HCT116 (cell line): Measurements from ENCODE around the gene PIGBOS1.

Source experiments
- ELF1 ChIP-seq: IDR thresholded peaks from 2 replicates; pipeline ENCODE4 v1.6.1; 2012; ENCODE audit warnings: low read depth, borderline replicate concordance
- EZH2 ChIP-seq: fragments of 200-600 bp; sonication (generic); IDR thresholded peaks from 2 replicates; pipeline ENCODE4 v1.6.1; 2017; ENCODE audit warnings: antibody characterized with exemption, mixed run types
- POLR2AphosphoS5 ChIP-seq: IDR thresholded peaks from 2 replicates; pipeline ENCODE4 v1.6.1; 2011; ENCODE audit warnings: mild to moderate bottlenecking, low read depth, low read length, moderate library complexity
- RAD21 ChIP-seq: IDR thresholded peaks from 2 replicates; pipeline ENCODE4 v1.6.1; 2012; ENCODE audit warnings: low read depth, mild to moderate bottlenecking
- TF ChIP-seq, protein P1 (sequence below): IDR thresholded peaks from 2 replicates; pipeline ENCODE4 v1.6.1; 2012; ENCODE audit warnings: low read depth
- TF ChIP-seq, protein P2 (sequence below), 3 experiments: fragments of 200-600 bp in 1 of 3; sonication (generic) in 1 of 3; IDR thresholded peaks in 2 of 3; conservative IDR thresholded peaks in 1 of 3; 2 replicates each; pipeline ENCODE4 v1.5.1; 2012 to 2017; ENCODE audit warnings: low read depth in 2 of 3, low read length in 2 of 3, antibody characterized with exemption in 1 of 3, borderline replicate concordance in 1 of 3, control low read depth in 1 of 3, mild to moderate bottlenecking in 1 of 3, mixed read lengths in 1 of 3, mixed run types in 1 of 3, moderate library complexity in 1 of 3; ENCODE audit not compliant: insufficient read depth in 1 of 3

DNA sequence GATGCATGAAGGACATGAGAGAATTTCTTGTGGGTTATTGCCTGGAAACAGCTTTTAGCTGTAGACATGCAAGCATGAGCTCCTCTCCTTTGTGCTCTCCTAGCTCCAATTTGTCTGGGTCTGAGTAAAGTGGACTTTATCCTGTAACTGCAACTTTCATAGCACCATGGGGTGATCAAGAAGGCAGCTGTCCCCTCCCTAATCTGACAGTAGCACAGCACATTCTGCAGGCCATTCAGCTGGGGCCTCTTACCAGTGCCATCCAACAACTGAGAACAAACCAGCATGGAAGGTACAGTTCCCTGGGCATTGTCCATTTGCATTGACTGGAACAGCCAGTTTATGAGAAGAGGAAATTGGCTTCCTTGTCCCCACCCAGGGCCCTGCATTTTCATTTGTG, 21.6 kb downstream of the PIGBOS1 start:
- TF ChIP-seq, protein P1, sequence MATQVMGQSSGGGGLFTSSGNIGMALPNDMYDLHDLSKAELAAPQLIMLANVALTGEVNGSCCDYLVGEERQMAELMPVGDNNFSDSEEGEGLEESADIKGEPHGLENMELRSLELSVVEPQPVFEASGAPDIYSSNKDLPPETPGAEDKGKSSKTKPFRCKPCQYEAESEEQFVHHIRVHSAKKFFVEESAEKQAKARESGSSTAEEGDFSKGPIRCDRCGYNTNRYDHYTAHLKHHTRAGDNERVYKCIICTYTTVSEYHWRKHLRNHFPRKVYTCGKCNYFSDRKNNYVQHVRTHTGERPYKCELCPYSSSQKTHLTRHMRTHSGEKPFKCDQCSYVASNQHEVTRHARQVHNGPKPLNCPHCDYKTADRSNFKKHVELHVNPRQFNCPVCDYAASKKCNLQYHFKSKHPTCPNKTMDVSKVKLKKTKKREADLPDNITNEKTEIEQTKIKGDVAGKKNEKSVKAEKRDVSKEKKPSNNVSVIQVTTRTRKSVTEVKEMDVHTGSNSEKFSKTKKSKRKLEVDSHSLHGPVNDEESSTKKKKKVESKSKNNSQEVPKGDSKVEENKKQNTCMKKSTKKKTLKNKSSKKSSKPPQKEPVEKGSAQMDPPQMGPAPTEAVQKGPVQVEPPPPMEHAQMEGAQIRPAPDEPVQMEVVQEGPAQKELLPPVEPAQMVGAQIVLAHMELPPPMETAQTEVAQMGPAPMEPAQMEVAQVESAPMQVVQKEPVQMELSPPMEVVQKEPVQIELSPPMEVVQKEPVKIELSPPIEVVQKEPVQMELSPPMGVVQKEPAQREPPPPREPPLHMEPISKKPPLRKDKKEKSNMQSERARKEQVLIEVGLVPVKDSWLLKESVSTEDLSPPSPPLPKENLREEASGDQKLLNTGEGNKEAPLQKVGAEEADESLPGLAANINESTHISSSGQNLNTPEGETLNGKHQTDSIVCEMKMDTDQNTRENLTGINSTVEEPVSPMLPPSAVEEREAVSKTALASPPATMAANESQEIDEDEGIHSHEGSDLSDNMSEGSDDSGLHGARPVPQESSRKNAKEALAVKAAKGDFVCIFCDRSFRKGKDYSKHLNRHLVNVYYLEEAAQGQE = no peak
- no peak for TF ChIP-seq EZH2
- TF ChIP-seq, protein P2, sequence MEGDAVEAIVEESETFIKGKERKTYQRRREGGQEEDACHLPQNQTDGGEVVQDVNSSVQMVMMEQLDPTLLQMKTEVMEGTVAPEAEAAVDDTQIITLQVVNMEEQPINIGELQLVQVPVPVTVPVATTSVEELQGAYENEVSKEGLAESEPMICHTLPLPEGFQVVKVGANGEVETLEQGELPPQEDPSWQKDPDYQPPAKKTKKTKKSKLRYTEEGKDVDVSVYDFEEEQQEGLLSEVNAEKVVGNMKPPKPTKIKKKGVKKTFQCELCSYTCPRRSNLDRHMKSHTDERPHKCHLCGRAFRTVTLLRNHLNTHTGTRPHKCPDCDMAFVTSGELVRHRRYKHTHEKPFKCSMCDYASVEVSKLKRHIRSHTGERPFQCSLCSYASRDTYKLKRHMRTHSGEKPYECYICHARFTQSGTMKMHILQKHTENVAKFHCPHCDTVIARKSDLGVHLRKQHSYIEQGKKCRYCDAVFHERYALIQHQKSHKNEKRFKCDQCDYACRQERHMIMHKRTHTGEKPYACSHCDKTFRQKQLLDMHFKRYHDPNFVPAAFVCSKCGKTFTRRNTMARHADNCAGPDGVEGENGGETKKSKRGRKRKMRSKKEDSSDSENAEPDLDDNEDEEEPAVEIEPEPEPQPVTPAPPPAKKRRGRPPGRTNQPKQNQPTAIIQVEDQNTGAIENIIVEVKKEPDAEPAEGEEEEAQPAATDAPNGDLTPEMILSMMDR (IDR thresholded peaks at IDR 0.05 in 2 of 3, conservative IDR thresholded peaks at IDR 0.05 in 1 of 3; ENCODE audit: borderline replicate concordance in 1 of 3, insufficient read depth in 1 of 3, low read depth in 2 of 3, low read length in 2 of 3) = no peak
- TF ChIP-seq ELF1 = no peak
- TF ChIP-seq POLR2AphosphoS5 = no peak
- TF ChIP-seq RAD21 = no peak
